Fibroblast of peridontal ligament (primary cell): Measurements from ENCODE around the gene PHTF1.

Experiments
- DNase-seq: peaks from one replicate; pipeline ENCODE4 v3.0.0-alpha.2; 2010; ENCODE audit errors: extremely low read depth

The PHTF1 gene

DNA sequence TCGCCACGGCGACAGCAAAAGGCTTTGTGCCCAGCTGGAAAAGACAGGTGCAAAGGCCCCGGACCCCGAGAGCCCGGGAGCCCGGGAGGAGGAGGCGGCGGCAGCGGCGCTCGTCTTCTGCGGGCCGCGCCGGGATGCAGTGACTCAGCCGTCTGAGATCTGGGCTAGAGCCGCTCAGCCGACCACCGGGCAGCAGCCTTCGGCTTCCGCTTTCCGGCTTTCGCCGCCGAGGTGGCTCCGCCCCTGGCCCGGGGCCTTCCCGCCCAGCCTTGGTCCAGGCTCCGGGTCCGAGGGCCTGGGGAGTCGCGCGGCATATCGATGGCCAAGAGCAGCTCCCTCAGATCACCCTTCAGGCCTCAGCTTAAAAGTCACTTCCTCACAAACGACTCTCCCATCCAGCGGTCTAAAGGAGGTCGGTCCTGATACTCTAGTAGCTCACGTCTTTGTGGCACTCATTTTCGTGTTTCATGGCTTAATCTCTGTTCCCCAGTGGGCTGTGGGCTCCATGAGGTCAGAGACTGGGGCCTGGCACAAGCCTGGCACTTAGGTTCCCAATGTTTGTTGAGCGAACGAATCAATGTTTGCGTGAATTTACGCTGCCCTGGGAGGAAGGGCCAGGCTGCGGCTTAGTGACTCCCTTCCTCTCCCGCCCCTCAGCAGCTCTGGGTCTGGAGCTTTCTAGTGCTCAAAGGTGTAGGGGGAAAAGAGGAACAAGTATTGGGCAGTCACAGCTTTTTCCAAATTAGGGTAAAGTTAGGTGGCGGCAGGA lies at the start of gene PHTF1:
Gene PHTF1 (minus strand): TSS at position 154 of the 769 bp plus-strand sequence. CDS start 783 bp downstream, outside the sequence.
- DNase-seq, result peak; percentile 78

DNA sequence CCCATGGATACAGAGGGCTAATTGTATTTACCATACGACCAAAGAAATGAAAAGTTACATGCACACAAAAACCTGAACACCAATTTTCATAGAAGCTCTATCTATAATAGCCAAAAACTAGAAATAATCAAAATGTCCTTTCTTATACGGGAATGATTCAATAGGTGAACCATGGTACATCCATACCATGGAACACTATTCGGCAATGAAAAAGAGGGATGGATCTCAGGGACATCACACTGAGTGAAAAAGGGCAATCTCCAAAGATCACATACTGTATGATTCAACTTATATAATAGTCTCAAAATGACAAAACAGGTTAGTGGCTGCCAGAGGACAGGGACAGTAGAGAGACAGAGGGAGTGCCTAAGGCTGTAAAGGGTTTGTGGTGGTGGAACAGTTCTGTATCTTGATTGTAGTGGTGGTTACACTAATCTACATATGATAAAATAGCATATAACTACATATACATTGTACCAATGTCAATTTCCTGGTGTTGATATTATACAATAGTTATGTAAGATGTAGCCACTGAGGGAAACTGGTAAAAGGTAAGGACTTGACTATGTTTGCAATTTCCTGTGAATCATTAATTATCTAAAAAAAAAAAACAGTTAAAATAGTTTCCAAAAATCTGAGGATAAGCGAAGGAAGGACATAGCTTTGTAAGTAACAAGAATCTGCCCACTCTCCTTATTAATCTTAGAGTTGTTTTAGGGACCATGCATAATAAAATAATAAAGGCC lies 49.3 kb upstream of the PHTF1 start:
- no peak for DNase-seq

DNA sequence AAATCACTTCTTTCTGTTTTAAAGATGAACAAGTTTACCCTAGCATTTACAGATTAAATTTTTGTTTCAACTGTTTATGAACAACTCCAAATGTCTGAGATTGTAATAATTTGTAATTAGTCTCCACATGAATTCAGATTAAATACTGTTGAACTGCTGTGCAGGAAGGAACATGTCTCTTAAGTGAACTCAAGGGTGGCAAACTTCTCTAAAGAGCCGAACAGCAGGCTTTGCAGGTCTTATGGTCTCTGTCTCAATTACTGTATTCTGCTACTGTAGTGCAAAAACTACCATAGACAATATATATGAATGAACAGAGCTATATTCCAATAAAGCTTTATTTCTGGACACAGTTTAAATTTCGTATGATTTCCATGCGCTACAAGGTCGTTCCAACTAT lies 46.4 kb upstream of the PHTF1 start:
- DNase-seq, result no peak

DNA sequence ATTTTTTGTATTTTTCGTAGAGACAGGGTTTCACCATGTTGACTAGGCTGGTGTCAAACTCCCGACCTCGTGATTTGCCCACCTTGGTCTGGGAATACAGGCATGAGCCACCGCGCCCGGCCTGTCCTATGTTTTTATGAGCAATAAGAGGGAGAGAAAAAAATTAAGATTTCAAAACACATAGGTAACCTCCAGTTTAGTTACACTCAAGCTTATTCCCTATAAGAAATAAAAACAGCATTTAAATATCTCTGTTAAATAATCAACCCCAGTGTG lies 45.9 kb upstream of the PHTF1 start:
- DNase-seq, result no peak

DNA sequence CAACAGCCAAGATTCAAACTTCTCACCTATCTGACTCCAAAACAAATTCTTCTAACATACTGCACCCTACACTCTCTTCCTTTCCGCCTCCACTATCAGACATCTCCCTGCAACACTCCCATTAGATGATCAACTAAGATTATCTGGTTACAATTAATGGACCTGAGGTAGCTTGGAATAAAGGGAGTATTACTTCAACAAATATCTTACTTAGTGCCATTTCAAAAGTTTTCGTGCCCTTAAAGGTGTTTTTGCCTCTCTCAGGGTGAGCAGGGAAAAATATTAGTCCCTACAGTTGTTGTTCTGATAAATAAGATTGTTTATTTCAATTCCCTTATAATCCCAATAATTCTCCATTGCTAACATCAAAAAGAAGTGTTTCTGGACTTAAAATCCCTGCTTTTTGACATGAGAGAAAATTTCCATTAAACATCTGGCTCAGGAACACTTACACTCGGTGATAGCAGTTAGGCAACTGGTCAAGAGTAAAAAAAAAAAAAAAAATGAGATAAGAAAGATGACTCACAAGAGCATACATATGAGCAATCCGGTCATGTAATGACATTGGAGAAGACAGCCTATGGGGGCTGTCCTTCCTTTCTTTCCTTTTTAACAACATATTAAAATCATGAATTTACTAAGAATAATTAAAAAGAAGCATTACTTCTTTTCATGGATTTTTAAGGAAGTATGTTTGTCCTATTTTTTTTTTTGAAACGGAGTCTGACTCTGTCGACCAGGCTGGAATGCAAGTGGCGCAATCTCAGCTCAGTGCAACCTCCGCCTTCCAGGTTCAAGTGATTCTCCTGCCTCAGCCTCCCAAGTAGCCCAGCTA lies 45.4 kb upstream of the PHTF1 start:
- peak; percentile 57 for DNase-seq

DNA sequence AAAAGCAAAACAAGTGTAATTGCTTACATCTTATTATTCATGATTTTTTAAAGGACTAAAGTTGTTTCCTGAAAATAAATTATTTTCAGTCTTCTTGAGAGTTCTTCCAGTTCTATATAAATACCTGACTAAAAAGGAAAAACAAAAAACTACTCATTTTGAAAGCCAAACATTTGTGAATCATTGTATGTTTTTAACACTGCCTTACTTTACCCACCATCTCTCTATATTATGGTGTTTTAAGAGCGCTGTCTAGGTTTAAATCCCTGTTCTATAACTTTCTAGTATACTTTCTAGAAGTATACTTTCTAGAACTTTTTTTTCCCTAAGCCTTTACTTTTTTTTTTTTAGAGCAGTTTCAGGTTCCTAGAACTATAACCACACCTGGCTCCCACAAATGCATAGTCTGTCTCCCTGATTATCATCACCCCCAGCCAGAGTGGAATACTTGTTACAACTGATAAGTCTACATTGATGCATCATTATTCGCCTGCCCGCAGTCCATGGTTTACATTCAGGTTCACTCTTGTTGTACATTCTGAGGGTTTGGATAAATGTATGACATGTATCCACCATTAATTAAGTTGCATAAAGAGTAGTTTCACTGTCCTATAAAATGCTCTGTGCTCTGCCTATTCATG lies 43.2 kb upstream of the PHTF1 start:
- DNase-seq, result no peak

DNA sequence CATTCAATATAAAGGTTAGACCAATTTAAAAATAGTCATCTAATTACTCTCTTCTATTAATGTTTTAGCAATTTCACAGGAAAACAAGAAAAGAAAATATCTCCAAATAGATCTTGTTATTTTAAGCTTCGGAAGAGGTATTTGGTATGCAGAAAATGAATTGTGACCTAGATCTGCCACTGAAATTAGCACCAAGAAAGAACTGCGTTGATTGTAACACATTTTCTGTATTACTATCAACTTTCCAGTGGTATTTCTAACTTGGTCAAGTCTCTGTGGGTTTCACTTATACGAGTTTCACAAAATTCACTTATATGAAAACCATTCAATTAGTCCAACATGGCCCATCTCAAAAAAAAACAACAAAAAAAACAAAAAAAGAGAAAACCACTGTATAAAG lies 41.2 kb upstream of the PHTF1 start:
- no peak for DNase-seq

DNA sequence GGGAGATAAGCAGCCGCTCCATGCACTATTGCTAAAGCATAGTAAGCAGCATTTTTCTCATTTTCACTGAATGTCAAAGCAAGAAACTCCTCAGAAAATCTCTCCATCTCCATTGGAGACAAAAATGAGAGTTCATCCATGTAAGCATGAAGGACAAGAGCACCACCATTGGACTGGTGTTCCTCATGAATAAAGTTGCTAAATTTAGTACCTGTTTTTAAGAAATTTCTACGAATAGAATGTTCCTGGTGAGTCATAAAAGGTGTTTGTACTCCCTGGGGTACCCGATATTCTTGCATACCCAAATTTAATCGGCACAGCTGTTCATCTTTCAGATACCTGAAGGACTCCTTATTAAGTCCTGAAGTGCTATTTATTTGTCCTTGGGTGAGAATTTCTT lies 38.2 kb upstream of the PHTF1 start:
- no peak for DNase-seq

DNA sequence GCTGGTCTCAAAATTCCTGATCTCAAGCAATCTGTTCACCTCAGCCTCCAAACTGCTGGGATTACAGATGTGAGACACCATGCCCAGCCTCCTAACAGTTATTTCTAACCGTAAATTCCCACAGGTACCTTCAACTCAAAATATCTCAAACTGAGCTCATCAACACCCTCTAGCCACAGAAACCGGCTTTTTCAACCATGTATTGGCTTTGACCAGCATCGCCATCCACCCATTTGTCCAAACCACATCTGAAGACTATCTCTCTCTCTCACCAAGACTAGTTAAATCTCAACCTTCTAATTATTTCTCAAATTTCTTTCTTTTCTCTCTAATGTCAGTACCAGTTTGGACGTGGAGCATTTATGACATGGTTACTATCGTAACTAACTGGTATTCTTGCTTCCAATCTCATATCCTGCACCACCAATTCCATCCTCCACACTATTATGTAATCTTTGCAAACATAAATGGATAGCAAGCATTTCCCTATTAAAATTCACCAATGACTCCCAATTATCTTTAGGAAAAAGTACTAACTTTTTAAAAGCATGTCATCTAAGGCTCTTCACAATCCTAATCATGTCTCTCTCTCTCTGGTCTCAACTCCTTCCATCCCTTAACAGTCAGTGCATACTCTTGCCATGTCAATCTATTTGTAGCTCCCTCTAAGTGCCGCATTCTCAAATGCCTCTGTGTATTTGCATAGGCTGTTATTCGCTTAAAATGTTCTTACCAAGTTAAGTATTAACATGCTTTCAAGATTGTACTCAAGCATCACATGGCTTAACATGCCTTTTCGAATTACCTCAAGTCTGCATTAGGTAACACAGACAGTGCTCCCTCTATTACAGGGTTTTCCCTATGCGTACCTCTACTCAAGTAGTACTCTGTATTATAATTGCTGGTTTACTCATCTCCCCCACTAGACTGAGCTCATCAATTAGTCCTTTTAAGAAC lies 34.9 kb upstream of the PHTF1 start:
- DNase-seq, result no peak

DNA sequence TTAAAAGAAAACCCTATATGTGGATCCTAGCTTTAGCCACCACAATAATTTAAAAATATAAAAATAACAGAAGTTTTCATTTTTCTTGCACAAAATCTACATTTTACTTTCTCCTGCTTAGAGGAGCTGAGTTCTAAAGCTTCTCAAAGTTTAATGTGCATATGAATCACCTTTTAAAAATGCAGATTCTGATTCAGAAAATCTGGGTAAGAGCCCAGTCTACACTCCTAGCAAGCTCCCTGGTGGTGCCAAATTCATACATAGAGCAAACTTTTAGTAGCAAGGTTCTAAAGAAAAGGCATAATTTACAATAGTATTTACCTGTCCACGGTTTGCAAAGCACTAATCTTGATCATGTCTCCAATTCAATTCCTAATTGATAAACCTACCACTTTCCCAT lies 33.7 kb upstream of the PHTF1 start:
- DNase-seq, result peak; percentile 59

DNA sequence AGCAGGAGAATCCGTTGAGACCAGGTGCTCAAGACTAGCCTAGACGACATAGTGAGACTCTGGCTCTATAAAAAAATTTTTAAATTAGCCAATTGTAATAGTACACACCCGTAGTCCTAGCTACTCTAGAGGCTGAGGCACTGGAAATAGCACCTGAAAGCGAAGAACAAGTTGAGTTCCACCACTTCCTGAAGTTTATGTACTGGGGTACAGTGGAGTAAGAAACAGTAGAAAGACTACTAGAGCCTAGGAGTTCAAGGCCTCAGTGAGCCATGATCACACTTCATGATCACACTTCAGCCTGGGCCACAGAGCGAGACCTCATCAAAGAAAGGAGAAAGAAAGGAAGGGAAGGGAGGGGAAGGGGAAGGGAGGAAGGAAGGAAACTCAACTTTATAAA lies 33.2 kb upstream of the PHTF1 start:
- DNase-seq, result no peak

DNA sequence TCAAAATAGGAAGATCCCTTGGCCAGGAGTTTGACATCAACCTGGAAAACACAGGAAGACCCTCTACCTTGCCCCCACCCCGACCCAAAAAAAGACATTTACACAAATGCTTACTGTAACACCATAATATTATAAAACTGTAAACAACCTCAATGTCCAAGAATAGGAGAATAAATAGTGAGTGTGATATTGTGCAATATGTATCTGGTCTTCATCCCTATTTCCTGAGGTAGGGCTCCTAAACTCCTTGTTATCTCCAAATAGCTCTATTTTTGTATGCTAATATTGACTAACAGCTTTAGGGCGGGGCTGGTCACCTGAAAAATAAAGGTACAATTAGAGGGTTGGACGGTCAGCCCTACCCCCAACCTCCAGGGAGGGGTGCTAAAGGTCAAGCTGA lies 29.5 kb upstream of the PHTF1 start:
- DNase-seq, result no peak

DNA sequence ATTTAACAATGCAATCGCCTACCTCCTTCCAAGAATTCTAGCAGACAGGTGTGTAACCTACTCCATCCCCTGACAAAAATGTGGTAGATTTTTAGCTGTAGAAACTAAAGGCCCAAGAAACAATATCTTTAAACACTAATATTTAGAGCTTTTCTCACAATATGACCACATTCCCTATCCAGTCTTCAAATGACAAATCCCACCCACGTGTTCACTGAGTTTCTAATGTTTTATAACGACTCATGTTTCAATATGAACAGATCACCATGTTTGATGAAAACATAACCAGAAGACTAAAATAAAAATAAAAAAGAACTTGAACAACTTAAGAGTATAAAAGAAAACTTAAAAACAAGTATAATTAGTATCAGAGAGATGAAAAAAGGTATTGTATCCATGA lies 28.4 kb upstream of the PHTF1 start:
- DNase-seq, result no peak

DNA sequence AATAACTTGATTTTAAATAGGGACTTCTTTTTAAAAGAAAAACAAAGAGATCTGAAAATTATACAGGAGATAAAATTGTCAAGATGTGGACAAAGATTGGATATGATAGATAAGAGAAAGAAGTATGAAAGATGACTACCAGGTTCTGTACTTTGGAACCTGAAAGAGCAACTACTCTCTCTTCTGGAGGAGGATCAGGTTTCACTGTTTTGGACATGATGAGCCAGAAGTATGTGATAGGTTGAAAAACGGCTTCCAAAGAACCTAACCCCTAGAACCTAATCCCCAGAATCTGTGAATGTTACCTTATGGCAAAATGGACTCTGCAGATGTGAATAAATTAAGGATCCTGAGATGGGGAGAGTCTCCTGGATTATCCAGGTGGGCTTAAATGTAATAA lies 26.8 kb upstream of the PHTF1 start:
- DNase-seq, result peak; percentile 27

DNA sequence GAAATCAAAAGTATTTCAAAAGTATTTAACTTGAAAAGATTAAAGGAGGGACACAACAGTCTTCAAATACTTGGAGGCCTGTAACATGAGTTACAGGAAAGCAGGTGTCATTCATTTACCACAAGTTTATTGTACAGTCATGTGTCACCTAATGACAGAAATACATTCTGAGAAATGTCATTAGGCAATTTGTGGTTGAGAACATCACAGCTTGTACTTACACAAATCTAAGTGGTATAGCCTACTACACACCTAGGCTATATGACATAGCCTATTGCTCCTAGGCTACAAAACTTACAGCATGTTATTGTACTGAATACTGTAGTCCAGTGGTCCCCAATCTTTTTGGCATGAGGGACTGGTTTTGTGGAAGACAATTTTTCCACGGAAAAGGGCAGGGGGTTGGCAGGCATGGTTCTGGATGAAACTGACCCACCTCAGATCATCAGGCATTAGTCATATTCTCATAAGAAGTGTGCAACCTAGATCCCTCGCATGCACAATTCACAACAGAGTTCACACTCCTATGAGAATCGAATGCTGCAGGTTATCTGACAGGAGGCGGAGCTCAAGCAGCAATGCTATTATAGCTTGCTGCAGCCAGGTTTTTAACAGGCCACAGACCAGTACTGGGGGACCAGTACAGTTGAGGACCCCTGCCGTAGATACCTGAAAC lies 25.0 kb upstream of the PHTF1 start:
- no peak for DNase-seq

DNA sequence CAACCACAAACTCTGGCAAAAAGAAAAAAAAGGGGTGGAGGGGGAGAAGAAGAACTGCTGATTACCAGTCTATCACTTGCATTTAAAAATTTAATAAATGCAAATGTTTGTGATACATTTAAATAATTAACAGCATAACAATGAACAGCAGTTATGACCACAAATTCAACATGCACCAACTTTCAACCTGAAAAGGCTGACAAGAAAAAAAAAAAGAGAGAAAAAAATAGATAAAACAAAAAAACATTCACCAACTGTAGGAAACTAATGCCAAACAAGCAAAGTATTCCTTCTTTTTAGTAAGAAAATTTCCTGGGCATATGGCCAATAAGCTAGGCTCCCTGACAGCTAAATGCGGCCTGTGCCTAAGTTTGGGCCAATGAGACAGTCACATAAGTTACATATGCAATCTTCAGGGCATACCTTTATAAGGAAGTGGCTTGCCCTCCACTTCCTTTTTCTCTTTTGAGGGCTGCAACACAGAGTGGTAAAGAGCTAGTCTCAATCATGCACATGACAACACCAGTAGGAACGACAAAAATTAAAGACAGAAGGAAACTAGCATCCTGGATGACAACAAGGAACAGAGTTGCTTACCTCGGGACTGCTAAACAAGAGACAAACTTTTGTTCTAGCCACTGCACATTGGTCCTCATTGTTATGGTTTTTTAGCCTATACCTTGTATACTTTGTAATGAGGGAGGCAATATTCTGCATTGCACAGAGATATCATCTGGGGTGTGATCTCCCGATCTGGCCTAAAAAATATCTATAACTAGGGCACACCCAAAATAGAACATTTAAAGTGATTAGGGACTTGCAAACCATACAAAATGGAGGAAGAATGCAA lies 24.2 kb upstream of the PHTF1 start:
- peak; percentile 69 for DNase-seq

DNA sequence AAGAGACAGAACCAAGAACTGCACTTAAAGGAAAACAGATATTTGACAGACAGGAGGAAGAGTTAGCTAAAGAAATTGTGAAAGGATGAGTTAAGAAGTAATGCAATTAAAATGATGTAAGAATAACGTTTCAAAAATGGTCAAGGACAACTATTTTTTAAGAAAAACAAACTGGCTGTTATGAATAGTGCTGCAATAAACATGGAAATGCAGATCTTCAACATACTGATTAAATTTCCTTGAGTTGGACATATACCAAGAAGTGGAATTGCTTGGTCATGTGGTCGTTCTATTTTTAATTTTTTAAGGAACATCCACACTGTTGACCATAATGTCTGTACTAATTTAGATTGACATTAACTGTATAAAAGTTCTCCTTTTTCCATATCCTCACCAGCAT lies 23.1 kb upstream of the PHTF1 start:
- peak; percentile 74 for DNase-seq

DNA sequence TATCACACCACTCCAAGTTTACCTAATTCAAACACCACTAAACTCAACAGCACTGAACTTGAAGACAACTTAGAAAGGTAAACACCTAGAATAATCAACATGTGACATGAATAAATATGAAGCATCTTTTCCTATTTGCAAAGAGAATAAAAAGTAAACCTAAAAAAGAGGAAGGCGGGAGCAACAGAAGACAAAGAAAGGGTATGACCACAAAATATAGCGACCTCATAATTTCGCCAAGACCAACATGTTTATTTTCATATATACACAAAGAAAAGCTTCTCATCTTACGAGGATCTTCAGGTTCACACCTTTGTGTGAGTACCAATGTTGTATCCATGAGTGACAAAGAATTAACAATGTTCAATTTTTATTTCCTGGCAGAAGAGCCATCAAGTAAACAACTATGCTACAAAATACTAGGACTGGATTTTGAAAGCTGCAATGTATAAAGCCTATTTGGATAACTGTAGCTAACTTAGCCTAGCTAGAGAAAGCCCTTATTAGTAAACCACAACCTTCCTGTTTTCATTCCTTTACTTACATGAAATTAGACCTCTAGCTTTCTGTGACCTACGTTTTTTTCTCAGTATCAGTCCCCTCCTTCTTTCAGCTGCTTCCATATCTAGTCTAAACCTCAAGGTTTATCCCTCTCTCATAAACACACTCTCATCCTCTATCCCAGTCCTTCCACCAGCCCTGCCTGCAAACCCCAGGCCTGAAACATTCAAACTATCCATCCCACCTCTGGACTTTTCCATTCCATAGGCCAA lies 21.3 kb upstream of the PHTF1 start:
- DNase-seq, result peak; percentile 28

DNA sequence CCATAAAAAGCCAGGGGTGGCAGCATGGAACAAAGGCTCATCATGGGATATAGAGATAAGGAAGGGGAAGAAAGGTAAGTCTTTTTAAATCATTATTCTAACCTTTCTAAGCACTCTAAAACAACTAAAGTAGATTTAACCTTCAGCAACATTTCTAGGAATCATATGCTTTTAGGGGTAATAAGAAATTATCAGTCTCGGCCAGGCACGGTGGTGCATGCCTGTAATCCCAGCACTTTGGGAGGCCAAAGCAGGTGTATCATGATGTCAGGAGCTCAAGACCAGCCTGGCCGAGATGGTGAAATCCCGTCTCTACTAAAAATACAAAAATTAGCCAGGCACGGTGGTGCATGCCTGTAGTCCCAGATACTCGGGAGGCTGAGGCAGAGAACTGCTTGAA lies 20.3 kb upstream of the PHTF1 start:
- DNase-seq, result no peak
